HepG2 (cell line): Measurements from ENCODE around the gene GGA3.

Experiments
- BHLHE40 ChIP-seq: IDR thresholded peaks from 2 replicates; pipeline ENCODE4 v1.6.1; 2011; ENCODE audit warnings: low read length, improper control_type of control experiment
- CTCF ChIP-seq: sonication (generic); formaldehyde crosslinking; IDR thresholded peaks from 2 replicates; pipeline ENCODE4 v1.5.0; 2020; ENCODE audit warnings: mild to moderate bottlenecking, missing genetic modification reagents, moderate library complexity
- GPBP1L1 ChIP-seq: sonication (generic); formaldehyde crosslinking; IDR thresholded peaks from 2 replicates; pipeline ENCODE4 v1.5.0; 2020; ENCODE audit warnings: mild to moderate bottlenecking, missing genetic modification reagents
- HCFC1 ChIP-seq: fragments of 150-350 bp; IDR thresholded peaks from 2 replicates; pipeline ENCODE4 v1.6.1; 2014; ENCODE audit warnings: low read depth, low read length
- HNRNPLL ChIP-seq: fragments of 200-400 bp; formaldehyde crosslinking; IDR thresholded peaks from 2 replicates; pipeline ENCODE4 v1.6.1; 2017; ENCODE audit warnings: mild to moderate bottlenecking, low read depth, low read length; ENCODE audit not compliant: poor library complexity, severe bottlenecking
- PAX8 ChIP-seq: sonication (generic); formaldehyde crosslinking; IDR thresholded peaks from 2 replicates; pipeline ENCODE4 v1.8.0; 2022; ENCODE audit warnings: mild to moderate bottlenecking, missing genetic modification reagents, borderline replicate concordance
- STAG1 ChIP-seq: sonication (generic); formaldehyde crosslinking; IDR thresholded peaks from 2 replicates; pipeline ENCODE4 v1.4.0; 2020; ENCODE audit warnings: missing genetic modification reagents
- SYNCRIP ChIP-seq: fragments of 200-400 bp; formaldehyde crosslinking; IDR thresholded peaks from 2 replicates; pipeline ENCODE4 v1.6.1; 2018; ENCODE audit warnings: mild to moderate bottlenecking, low read depth, low read length; ENCODE audit not compliant: insufficient read depth
- TAF1 ChIP-seq: sonication (generic); formaldehyde crosslinking; IDR thresholded peaks from 2 replicates; pipeline ENCODE4 v1.4.0; 2020; ENCODE audit warnings: missing genetic modification reagents
- ZC3H4 ChIP-seq: sonication (generic); formaldehyde crosslinking; IDR thresholded peaks from 2 replicates; pipeline ENCODE4 v1.4.0; 2020; ENCODE audit warnings: missing genetic modification reagents, borderline replicate concordance

- TF ChIP-seq STAG1 (CRISPR knock-in tag) (no peak), SYNCRIP (no peak), GPBP1L1 (no peak), TAF1 (CRISPR knock-in tag) (no peak), BHLHE40 (no peak), ZC3H4 (no peak), HNRNPLL (no peak), PAX8 (CRISPR knock-in tag) (no peak), HCFC1 (no peak), CTCF (CRISPR knock-in tag) (no peak)
Measured at GRCh38 chr17:75285123-75285522, 23.7 kb upstream of the GGA3 start.
